WERI-Rb-1 (cell line): ENCODE data around the gene SLFN5.
A peak's percentile ranks its signal among the peaks of the same experiment; 100 is the strongest.

Experiments
- DNase-seq: peaks from one replicate; pipeline ENCODE4 v3.0.0-alpha.2; 2020
- H3K27ac ChIP-seq: fragments of 250-450 bp; sonication (Bioruptor Pico); 2 replicates; pipeline ENCODE4 v1.5.1; 2020; ENCODE audit warnings: mild to moderate bottlenecking, moderate library complexity
- H3K27me3 ChIP-seq: fragments of 250-450 bp; sonication (Bioruptor Pico); 2 replicates; pipeline ENCODE4 v1.5.1; 2021; ENCODE audit warnings: mild to moderate bottlenecking, low read depth, moderate library complexity; ENCODE audit not compliant: insufficient read depth, severe bottlenecking
- H3K36me3 ChIP-seq: fragments of 250-450 bp; sonication (Bioruptor Pico); 2 replicates; pipeline ENCODE4 v1.5.1; 2020; ENCODE audit warnings: mild to moderate bottlenecking, moderate library complexity
- H3K4me3 ChIP-seq: 2 replicates; pipeline ENCODE4 v1.5.1; 2011; ENCODE audit warnings: low read depth, mild to moderate bottlenecking, control low read depth, low read length
- H3K9me3 ChIP-seq: fragments of 250-450 bp; sonication (Bioruptor Pico); 2 replicates; pipeline ENCODE4 v1.5.1; 2021; ENCODE audit warnings: mild to moderate bottlenecking, moderate library complexity; ENCODE audit not compliant: severe bottlenecking
- CTCF ChIP-seq: IDR thresholded peaks from 2 replicates; pipeline ENCODE4 v1.5.1; 2011; ENCODE audit warnings: low read depth, mild to moderate bottlenecking, control low read depth, inconsistent platforms, low read length

SLFN5 gene

GRCh38 chr17:35312346-35312745, 69.5 kb downstream of the SLFN5 start:
- no peak for TF ChIP-seq CTCF
- Histone ChIP-seq H3K27me3 (peaks cover 40% of the 10 kb centered on the region), H3K36me3 (no peaks in the 10 kb centered on the region), H3K9me3 (peaks cover 8% of the 10 kb centered on the region), H3K27ac (no peak overlapping the region), H3K4me3 (no peak overlapping the region)
- no peak for DNase-seq

GRCh38 chr17:35312790-35313711, 70.2 kb downstream of the SLFN5 start:
- DNase-seq, result peak; percentile 16
- Histone ChIP-seq H3K36me3 (no peaks in the 10 kb centered on the region), H3K27me3 (peaks cover 34% of the 10 kb centered on the region), H3K4me3 (no peak overlapping the region), H3K9me3 (peaks cover 8% of the 10 kb centered on the region), H3K27ac (no peak overlapping the region)
- TF ChIP-seq CTCF, result peak; percentile 72

GRCh38 chr17:35313875-35314409, 71.1 kb downstream of the SLFN5 start:
- no peak for TF ChIP-seq CTCF
- H3K4me3 ChIP-seq, result no peak overlapping the region

GRCh38 chr17:35314415-35315216, 71.7 kb downstream of the SLFN5 start:
- Histone ChIP-seq H3K9me3 (peaks cover 3% of the 10 kb centered on the region), H3K27me3 (peaks cover 37% of the 10 kb centered on the region), H3K27ac (no peak overlapping the region), H3K36me3 (no peaks in the 10 kb centered on the region), H3K4me3 (no peak overlapping the region)
- DNase-seq, result no peak
- no peak for TF ChIP-seq CTCF

More at GRCh38 chr17:35313875-35314409, 71.1 kb downstream of the SLFN5 start:
- Histone ChIP-seq H3K36me3 (no peaks in the 10 kb centered on the region), H3K27ac (no peak overlapping the region), H3K27me3 (peaks cover 34% of the 10 kb centered on the region), H3K9me3 (peaks cover 6% of the 10 kb centered on the region)
- no peak for DNase-seq

- TF ChIP-seq CTCF, result no peak
- no peaks in the 10 kb centered on the region for H3K9me3 ChIP-seq
- no peaks in the 10 kb centered on the region for H3K36me3 ChIP-seq
- no peak for DNase-seq
- H3K27me3 ChIP-seq, result peaks cover 43% of the 10 kb centered on the region
- H3K27ac ChIP-seq, result no peak overlapping the region
- no peak overlapping the region for H3K4me3 ChIP-seq
Observed at GRCh38 chr17:35315283-35315682, 72.4 kb downstream of the SLFN5 start.
